Measurements from ENCODE around the gene CDK10.
"Not testable (repeated sequence)": the region's sequence is repeated elsewhere in the genome, so short reads cannot be mapped to it uniquely, and the experiment has no call there.

Gene CDK10, protein sequence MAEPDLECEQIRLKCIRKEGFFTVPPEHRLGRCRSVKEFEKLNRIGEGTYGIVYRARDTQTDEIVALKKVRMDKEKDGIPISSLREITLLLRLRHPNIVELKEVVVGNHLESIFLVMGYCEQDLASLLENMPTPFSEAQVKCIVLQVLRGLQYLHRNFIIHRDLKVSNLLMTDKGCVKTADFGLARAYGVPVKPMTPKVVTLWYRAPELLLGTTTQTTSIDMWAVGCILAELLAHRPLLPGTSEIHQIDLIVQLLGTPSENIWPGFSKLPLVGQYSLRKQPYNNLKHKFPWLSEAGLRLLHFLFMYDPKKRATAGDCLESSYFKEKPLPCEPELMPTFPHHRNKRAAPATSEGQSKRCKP

DNA sequence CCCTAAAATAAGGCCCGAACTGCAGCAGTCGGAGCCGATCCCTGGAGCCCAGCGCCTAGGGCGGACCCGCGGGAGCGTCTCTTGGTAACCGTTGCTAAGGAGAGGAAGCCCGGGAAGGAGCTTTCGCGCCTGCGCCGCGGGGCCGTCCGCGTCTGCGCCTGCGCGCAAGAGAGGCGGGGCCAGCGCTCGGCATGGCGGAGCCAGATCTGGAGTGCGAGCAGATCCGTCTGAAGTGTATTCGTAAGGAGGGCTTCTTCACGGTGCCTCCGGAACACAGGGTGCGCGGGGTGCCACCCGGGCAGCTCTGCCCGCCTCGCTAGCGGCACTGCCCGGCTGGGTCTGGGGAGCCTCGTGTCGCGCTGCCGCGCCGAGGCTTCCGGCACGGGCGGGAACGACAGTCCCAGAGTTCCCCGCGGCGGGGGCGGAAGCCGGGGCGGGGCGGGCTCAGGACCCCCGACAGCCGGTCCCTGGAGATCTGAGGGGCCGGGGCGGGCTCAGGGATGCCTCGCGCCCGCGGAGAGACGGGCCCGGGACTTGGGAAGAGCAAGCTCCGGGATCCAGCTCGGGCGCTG lies at the start of gene CDK10:
TSS of gene CDK10 (plus strand) at position 170 of the 572 bp plus-strand sequence. CDS start at position 192, 22 bp downstream.
- peak; percentile 72 to 80 for DNase-seq (ENCODE audit: low read depth in 2 of 2, low spot score in 1 of 2)

DNA sequence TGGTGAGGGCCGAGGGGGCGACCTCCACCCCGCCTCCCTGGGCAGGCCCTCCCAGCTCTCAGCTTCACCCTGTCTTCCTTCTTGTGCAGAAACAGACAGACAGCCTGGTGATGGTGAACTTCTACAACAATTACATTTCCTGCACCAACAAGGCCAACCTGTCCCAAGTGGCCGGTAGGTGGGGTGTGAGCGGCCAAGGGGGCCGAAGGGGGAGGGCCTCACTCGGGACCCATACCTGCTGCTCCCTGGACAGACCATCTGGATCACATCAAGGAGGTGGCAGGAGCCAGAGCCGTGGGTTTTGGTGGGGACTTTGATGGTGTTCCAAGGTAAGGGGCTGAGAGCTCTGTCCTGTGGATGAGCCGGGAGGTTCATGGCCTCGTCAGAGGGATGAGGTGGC lies 49.1 kb upstream of the CDK10 start:
- DNase-seq (ENCODE audit: low read depth in 2 of 2, low spot score in 1 of 2) = no peak

DNA sequence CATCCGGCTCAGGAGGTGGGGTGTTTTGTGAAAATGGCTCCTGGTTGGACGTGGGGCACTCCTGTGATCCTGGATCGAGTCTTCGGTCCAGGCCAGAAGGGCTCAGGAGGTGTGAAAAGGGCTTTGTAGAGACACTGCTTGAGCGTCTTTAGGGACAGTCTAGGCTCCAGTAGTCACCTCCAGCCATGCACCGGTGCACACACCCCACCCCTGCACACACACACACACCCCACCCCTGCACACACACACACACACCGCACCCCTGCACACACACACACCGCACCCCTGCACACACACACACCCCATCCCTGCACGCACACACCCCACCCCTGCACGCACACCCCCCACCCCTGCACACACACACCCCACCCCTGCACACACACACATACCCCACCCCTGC lies 48.0 kb upstream of the CDK10 start:
- no peak for DNase-seq (ENCODE audit: low read depth in 2 of 2, low spot score in 1 of 2)

DNA sequence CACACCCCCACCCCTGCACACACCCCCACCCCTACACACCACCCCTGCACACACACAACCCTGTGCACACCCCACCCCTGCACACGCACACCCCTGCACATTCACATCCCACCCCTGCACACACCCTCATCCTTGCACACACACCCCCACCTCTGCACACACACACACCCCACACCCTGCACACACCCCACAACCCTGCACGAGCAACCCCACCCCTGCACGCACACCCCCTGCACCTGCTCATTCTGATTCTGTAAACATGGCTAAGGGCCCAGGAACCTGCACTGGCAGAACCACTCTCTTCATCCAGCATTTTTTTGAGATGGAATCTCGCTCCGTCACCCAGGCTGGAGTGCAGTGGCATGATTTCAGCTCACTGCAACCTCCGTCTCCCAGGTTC lies 47.1 kb upstream of the CDK10 start:
- no peak for DNase-seq (ENCODE audit: low read depth in 2 of 2, low spot score in 1 of 2)

DNA sequence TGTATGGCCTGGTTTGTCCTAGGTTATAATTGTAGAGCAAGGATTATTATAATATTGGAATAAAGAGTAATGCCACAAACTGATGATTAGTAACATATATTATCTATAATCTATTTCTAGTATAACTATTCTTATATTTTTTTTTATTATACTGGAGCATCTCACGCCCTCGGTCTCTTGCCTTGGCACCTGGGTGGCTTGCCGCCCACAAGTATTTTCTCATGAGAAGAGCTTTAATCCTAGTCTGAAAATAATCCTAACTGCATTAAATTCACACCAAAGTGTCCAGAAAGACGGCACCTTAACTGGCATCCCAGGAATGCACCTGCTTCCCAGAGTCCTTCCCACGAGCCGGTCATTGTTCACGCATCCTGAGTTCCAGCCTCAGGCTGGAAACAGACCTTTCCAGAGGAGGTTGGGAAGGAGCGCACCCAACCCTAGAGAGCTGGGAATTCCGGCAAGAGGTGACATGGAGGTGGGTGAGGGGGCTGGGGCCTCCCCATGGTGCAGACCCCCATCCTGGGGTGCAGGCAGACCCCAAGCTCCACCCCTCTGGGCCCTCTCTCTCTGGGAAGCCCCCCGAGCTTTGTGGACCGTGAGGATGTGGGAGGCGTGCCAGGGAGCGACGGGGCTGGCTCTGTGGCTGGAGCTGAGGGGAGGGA lies 44.9 kb upstream of the CDK10 start:
- DNase-seq (ENCODE audit: low read depth in 2 of 2, low spot score in 1 of 2) = no peak

DNA sequence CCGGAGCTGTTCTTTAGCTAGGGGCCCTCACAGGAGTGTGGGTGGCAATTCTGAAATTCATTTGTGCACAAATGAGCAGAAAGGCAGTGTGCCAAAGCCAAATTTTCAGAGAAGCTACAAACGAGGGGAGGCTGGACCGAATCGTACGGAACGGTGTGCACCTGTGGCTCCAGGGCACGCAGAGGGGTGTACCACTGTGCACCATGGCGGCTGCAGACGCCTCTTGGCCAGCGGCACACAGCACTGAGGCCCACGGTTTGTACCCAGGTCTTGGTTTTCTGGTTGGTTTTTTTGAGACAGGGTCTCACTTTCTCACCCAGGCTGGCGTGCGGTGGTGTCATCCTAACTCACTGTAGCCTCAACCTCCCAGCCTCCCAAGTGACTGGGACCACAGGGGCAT lies 43.9 kb upstream of the CDK10 start:
- no peak for DNase-seq (ENCODE audit: low read depth in 2 of 2, low spot score in 1 of 2)

DNA sequence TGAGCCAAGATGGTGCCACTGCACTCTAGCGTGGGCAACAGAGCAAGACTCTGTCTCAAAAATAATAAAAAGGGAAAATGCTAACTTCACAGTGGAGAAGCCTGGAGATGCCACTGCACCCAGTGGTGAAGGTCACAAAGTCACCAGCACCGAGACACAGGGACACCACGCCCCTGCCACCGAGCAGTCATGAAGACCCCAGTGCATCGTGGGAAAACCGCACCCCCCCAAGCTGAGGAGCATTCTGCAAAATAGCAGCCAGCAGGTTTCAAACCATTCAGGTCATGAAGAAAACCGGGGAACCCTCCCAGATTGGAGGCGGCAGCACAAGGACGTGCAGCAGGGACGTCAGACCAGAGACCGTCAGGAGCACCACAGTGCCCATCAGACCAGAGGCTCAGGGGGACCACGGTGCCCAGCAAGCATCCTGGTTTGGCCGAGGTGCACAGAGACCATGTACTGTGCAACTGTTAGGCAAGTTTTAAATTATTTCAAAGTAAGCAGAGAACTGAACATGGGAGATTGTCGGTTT lies 42.7 kb upstream of the CDK10 start:
- DNase-seq (ENCODE audit: low read depth in 2 of 2, low spot score in 1 of 2) = no peak

DNA sequence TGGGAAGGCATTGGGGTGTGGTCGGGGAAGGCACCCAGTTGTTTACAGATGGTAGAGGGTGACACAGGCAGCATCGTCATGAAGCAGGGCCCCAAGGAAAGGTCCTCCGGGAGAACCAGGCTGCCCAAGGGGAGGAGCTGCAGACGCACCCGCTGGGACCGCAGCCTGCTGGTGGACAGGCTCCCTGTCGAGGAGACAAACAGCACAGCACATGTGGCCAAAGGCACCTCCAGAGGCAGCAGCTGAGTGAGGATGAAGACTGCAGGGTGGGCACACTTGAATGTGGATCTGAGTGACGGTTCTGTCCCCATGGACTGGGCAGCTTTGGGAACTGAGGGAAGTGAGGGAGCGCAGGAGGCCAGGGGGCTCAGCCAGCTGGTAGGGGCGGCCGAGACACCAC lies 41.4 kb upstream of the CDK10 start:
- DNase-seq (ENCODE audit: low read depth in 2 of 2, low spot score in 1 of 2) = no peak

DNA sequence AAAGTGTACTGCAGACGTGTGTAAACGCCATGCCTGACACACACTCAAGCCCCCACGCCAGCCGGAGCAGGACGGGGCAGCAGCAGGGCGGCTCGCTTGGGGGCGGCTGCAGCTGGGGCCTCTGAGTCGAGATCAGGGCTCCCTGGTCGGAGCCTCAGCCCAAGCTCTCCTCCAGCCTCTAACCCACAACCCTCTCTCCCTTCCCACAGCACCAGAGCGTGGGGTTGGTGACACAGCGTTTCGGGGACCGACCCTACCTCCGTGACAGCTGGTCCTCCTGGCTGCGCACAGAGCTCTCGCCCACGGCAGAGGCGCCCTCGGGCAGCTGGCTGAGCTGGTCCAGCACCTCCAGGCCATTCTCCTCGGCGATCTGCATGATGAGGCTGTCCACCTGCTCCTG lies 40.2 kb upstream of the CDK10 start:
- no peak for DNase-seq (ENCODE audit: low read depth in 2 of 2, low spot score in 1 of 2)

DNA sequence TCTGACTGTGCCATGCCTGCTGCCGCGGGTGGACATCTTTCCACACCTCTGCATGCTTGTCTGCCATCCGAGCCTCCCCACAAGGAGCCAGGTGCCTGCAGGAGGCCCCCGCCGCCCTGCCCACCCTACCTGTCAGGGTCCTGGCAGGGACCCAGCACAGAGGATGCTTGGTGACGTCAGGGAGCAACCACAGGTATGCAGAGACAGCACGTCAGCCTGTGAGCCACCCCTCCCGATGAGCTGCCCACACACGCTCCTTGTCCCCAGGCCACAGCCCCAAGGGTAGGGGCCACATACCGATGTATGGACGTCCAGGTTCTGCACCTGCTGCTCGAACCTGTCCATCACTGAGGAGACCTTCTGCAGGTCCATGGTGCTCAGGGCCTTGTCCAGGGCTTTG lies 39.6 kb upstream of the CDK10 start:
- DNase-seq (ENCODE audit: low read depth in 2 of 2, low spot score in 1 of 2) = no peak

DNA sequence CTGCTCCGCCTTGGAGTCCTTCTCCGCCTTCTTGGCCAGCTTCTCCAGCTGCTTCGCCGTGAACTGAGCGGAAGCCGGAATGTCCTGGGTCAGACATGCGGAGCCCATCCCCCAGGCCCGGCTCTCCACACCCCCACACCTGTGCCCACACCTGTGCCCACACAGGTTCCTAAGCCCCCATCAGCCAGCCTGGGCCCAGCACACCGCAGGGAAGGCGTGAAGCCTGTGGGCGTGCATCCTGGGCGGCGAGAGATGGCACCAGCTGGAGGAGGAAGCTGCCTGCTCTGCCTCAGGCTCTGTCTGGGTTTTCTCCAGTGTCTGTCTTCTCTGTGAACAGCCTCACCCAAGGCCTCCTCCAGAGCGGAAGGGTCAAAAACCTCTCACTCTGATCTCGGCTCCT lies 34.9 kb upstream of the CDK10 start:
- no peak for DNase-seq (ENCODE audit: low read depth in 2 of 2, low spot score in 1 of 2)

DNA sequence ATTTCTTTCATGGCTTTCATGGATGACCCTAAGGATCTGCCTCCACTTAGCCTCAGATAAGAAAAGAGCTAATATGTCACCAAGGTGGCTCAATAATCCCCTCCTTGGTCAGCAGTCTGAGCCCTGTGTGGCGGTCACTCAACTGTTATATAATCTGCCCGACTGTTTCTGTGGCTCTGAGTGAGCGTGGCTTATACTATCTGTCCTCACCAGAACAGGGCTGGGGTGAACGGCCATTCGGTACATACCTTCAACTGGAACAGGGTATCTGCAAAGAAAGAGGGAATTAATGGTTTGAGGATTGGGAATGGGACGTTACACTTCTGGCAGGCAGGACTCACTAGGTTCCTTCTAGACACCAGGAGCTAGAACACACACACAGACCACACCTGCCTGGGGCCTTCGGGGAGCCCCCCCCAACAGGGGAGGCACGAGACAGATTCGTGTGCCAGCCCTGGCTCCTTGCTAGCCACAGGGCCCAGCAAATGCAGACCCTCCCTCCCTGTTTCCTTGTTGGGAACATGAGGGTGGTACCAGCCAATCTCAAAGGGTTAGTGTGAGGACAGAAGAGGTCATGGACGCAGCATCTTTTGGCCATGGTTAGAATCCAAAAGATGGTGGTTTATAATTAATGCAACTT lies 32.7 kb upstream of the CDK10 start:
- DNase-seq (ENCODE audit: low read depth in 2 of 2, low spot score in 1 of 2) = no peak

DNA sequence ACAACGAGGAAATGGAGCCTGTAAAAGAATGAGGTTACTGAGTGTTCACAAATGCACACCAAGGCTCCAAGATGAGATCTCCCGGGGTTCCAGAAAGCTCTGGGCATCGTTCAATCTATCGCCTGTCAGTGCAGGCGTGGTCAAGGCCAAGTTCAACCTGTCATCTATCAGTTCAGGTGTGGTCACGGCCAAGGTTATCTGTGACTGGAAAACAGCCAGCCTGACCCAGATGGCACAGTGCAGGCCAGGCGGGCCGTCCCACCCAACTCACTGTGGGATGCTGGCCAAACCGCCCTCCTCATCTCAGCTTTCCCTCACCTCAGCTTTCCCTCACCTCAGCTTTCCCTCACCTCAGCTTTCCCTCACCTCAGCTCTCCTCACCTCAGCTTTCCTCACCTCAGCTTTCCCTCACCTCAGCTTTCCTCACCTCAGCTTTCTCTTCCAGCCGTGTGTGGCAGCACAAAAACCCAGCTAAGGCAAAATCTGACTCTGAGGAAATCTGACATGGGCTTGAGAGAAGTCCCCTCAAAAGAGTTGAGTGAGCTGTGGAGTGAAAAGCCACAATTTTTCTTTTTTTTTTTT lies 31.3 kb upstream of the CDK10 start:
- no peak for DNase-seq (ENCODE audit: low read depth in 2 of 2, low spot score in 1 of 2)

DNA sequence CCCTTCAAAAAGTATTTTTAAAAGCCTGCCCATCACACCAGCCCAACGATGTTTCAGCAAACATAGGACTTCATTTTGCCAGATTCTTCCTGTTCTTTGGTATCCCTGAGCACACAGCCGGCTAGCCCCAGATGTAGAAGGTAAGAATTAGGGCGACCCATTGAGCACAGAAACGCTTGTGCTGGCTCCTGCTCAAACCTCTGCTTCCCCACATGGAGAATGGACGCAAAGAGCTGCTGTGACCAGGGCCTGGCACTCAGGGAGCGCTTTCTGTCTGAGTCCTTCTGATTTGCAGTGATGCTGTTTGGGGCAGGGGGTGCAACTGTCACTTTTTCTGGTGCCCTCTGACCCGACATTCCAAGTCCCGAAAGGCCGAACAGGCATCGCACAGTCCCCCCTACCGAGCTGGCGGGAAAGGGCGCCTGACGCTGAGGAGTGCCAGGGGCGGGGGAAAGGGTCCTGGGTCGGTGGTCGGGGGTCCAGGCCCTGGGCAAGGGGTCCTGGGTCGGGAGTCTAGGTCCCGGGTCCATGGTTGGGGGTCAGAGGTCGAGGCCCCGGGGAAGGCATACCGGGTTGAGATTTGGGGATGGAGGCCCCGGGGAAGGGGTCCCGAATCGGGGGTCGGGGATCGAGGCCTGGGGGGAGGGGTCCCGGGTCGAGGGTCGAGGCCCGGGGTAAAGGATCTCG lies 29.9 kb upstream of the CDK10 start:
- no peak for DNase-seq (ENCODE audit: low read depth in 2 of 2, low spot score in 1 of 2)

DNA sequence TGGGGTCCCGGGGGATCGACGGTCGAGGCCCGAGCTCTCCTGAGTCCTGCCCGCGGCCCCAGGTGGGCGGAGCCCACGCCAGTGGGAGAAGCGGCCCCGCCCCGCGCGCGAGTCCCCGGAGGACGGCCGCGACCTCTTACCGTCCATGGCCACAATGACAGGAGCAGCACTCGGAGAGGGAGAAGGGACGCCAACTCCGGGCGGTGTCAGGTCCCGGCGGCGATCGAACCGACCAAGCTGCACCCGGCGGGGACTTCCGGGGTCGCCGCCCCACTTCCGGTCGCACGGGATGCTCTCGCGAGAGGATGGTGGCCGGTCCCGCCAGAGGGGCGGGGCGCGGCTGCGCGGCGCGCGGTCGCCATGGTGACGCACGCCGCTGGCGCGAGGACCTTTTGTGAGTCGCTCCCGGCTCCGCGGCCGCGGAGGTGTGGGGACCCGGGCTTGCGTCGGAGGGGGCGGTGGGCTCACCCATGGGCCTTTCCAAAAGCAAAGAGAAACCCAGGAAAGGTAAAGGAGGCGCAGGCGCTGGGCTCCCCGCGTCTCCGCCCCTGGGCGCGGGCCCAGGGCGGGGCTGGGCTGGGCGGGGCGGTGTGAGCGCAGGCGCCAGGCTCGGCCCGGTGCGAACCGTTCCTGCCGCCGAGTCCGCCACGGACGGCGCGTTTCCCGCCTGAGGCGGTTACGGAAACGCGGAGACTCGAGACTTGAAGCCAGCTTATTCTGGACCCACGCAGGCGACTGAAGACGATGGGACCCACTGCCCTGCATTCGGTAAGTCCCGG lies 28.9 kb upstream of the CDK10 start, which contains the start of the genes CHMP1A and SPATA33:
TSS of gene CHMP1A (minus strand) at position 267 of the 779 bp plus-strand sequence. CDS start at position 147, 120 bp downstream.
TSS of gene SPATA33 (plus strand) at position 395 of the 779 bp plus-strand sequence. CDS start at position 471, 76 bp downstream.
- peak; percentile 70 to 80 for DNase-seq (ENCODE audit: low read depth in 2 of 2, low spot score in 1 of 2)

DNA sequence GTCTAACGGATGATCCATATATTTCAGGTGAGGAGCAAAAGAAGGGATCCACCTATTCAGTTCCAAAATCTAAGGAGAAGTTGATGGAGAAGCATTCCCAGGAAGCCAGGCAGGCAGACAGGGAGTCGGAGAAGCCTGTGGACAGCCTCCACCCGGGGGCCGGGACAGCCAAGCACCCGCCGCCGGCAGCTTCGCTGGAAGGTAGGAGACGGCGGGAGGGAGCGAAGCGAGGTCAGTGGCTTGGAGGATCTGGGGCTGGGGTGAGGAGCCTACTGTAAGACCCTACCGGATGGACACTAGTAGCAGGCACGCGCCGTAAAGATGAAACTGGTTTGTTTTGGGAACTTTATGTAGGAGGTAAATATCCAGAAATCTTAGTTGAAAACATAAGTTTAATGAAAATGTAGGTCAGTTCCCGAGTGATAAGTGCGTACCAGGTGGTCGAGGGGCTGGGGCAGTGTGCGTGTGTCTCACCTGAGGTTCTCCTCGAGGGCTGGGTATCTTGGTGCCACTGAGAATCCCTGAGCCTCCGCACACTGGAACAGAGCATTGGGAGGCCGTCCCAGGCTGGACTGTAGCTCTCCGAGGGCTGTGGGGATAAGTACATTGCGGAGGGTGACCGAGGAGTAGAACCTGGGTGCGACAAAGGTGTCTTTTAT lies 28.1 kb upstream of the CDK10 start:
- DNase-seq (ENCODE audit: low read depth in 2 of 2, low spot score in 1 of 2) = no peak

DNA sequence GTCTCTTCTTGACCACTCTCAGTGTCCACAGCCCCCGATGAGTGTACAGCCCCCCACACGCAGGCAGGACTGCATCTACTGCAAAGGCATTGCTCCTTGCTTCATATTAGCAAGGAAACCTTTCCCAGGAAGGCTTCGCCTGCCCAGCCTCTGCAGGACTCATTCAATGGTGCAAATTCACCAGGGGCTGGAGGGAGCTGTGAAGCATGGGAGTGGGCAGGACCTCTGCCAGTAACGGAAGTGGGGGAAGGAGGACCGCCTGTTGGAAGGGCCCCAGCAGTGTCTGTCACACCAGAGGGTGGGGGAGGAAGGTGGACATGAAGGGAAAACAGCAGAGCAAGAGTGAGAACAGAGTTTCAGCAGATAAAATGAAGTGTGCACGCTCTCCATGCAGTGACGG lies 26.3 kb upstream of the CDK10 start:
- no peak for DNase-seq (ENCODE audit: low read depth in 2 of 2, low spot score in 1 of 2)

DNA sequence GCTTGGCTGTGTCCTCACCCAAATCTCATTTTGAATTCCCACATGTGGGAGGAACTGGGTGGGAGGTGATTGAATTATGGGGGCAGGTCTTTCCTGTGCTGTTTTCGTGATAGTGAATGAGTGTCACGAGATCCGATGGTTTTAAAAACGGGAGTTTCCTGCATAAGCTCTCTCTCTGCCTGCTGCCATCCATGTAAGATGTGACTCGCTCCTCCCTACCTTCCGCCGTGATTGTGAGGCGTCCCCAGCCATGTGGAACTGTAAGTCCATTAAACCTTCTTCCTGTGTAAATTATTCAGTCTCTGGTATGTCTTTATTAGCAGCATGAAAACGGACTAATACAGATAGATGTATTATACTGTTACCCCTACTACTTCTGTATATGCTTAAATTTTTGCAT lies 25.3 kb upstream of the CDK10 start:
- no peak for DNase-seq (ENCODE audit: low read depth in 2 of 2, low spot score in 1 of 2)

DNA sequence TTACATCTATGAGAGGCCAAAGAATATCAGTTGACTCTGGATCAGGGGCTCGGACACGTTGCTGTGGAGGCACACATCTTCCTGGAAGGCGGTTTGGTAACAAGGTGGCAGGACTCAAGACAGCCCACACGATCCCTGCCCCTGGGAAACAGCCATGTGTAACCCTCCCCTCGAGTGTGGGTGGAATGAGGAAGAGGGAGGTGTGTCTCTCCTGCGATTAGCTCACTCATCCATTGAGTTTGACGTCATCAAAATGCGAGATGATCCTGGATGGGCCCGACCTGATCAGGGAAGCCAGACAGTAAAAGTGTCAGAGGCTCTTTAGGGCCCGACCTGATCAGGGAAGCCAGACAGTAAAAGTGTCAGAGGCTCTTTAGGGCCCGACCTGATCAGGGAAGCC lies 22.3 kb upstream of the CDK10 start:
- DNase-seq (ENCODE audit: low read depth in 2 of 2, low spot score in 1 of 2) = not testable (repeated sequence)

Data from stimulated activated CD8-positive, alpha-beta memory T cell treated with anti-CD3 and anti-CD28 coated beads, Interleukin-4, amount 100 ng/mL, for 4 hours (primary cell).